SK-N-SH (cell line): Measurements from ENCODE around the gene PHLPP1. TPM values are rescaled to one million over a fixed set of nuclear protein-coding genes. Genes with fewer than 3 reads are reported as not detected.

Experiments
- CTCF ChIA-PET: fragments of 300-600, 350-600 bp; formaldehyde crosslinking; extraction: SDS; loops from one replicate; lab custom pipeline; 2021; lab: Yijun Ruan, JAX
- POLR2A ChIA-PET: fragments of 350-600 bp; sonication (Branson Sonifier 250); formaldehyde crosslinking; extraction: SDS; loops from one replicate; lab custom pipeline; 2020; ENCODE audit warnings: antibody characterized with exemption, inconsistent platforms; lab: Yijun Ruan, JAX
- DNase-seq: peaks from one replicate; pipeline ENCODE4 v3.0.0; 2012
- H2AFZ ChIP-seq: fragments of 200-600 bp; sonication (generic); 2 replicates; pipeline ENCODE4 v1.8.1; 2016; ENCODE audit warnings: antibody characterized with exemption, mild to moderate bottlenecking, low read depth
- H3F3A ChIP-seq: fragments of 200-600 bp; sonication (generic); replicated peaks from 2 replicates; pipeline ENCODE3; 2016; ENCODE audit warnings: antibody characterized with exemption, mild to moderate bottlenecking; ENCODE audit not compliant: insufficient read depth
- H3K27ac ChIP-seq, 2 experiments: fragments of 200-500 bp in 1 of 2; fragments of 200-600 bp in 1 of 2; sonication (Bioruptor generic) in 1 of 2; sonication (generic), shearing (Covaris generic) in 1 of 2; 2 replicates each; pipeline versions ENCODE4 v1.5.1 to v1.6.1; 2014 to 2016; ENCODE audit warnings: low read depth in 2 of 2, inconsistent platforms in 1 of 2, low read length in 1 of 2, mild to moderate bottlenecking in 1 of 2, mixed read lengths in 1 of 2
- H3K27me3 ChIP-seq: fragments of 200-600 bp; sonication (generic), shearing (Covaris generic); 2 replicates; pipeline ENCODE4 v1.6.1; 2016; ENCODE audit warnings: mixed run types; ENCODE audit not compliant: insufficient read depth
- H3K36me3 ChIP-seq, 2 experiments: fragments of 200-500 bp in 1 of 2; fragments of 200-600 bp in 1 of 2; sonication (Bioruptor generic) in 1 of 2; sonication (generic) in 1 of 2; replicated peaks in 1 of 2; 2 replicates each; pipeline versions ENCODE3 to v1.5.1; 2014 to 2016; ENCODE audit warnings: low read length in 1 of 2, mild to moderate bottlenecking in 1 of 2; ENCODE audit not compliant: insufficient read depth in 2 of 2, control insufficient read depth in 1 of 2
- H3K4me1 ChIP-seq, 2 experiments: fragments of 200-500 bp in 1 of 2; fragments of 200-600 bp in 1 of 2; sonication (Bioruptor generic) in 1 of 2; sonication (generic), shearing (Covaris generic) in 1 of 2; 2 replicates each; pipeline versions ENCODE4 v1.5.1 to v1.6.1; 2014 to 2016; ENCODE audit warnings: low read depth in 1 of 2, low read length in 1 of 2, mixed run types in 1 of 2; ENCODE audit not compliant: insufficient read depth in 2 of 2, control insufficient read depth in 1 of 2
- H3K4me2 ChIP-seq: fragments of 200-600 bp; sonication (generic), shearing (Covaris generic); 2 replicates; pipeline ENCODE4 v1.6.1; 2017; ENCODE audit warnings: mixed run types
- H3K4me3 ChIP-seq, 2 experiments: fragments of 200-500 bp in 1 of 2; fragments of 200-600 bp in 1 of 2; sonication (Bioruptor generic) in 1 of 2; sonication (generic), shearing (Covaris generic) in 1 of 2; 2 replicates each; pipeline versions ENCODE4 v1.5.1 to v1.8.1; 2014 to 2016; ENCODE audit warnings: low read depth in 2 of 2, inconsistent platforms in 1 of 2, low read length in 1 of 2, mild to moderate bottlenecking in 1 of 2, mixed read lengths in 1 of 2, moderate library complexity in 1 of 2
- H3K79me2 ChIP-seq: fragments of 200-600 bp; sonication (generic); 2 replicates; pipeline ENCODE4 v1.8.1; 2017; ENCODE audit warnings: mild to moderate bottlenecking; ENCODE audit not compliant: insufficient read depth
- H3K9ac ChIP-seq: fragments of 200-600 bp; sonication (generic); 2 replicates; pipeline ENCODE4 v1.6.1; 2017; ENCODE audit warnings: mixed run types
- H3K9me2 ChIP-seq: fragments of 200-600 bp; sonication (generic); 2 replicates; pipeline ENCODE4 v1.6.1; 2017; ENCODE audit warnings: mixed run types
- H3K9me3 ChIP-seq: fragments of 200-600 bp; sonication (generic); 2 replicates; pipeline ENCODE4 v1.6.1; 2017; ENCODE audit warnings: mixed run types, mild to moderate bottlenecking, moderate library complexity
- H4K20me1 ChIP-seq: fragments of 200-600 bp; sonication (generic); 2 replicates; pipeline ENCODE4 v1.6.1; 2017; ENCODE audit warnings: mild to moderate bottlenecking, mixed run types; ENCODE audit not compliant: insufficient read depth
- ELF1 ChIP-seq: IDR thresholded peaks from 2 replicates; pipeline ENCODE4 v1.4.0; 2012
- EP300 ChIP-seq, 2 experiments: IDR thresholded peaks; 2 replicates each; pipeline versions ENCODE4 v1.4.0 to v1.6.1; 2012; ENCODE audit warnings: borderline replicate concordance in 1 of 2, low read depth in 1 of 2, low read length in 1 of 2
- EZH2phosphoT487 ChIP-seq: fragments of 200-600 bp; sonication (generic); IDR thresholded peaks from 2 replicates; pipeline ENCODE4 v1.6.1; 2017; ENCODE audit warnings: low read depth, mixed run types, mild to moderate bottlenecking, antibody characterized with exemption, moderate library complexity, borderline replicate concordance
- GABPA ChIP-seq: IDR thresholded peaks from 2 replicates; pipeline ENCODE4 v1.4.0; 2012; ENCODE audit warnings: low read depth, mild to moderate bottlenecking
- GATA2 ChIP-seq: sonication (generic); formaldehyde crosslinking; IDR thresholded peaks from 2 replicates; pipeline ENCODE4 v1.5.0; 2020; ENCODE audit warnings: mild to moderate bottlenecking, missing genetic modification reagents
- MAX ChIP-seq: IDR thresholded peaks from 2 replicates; pipeline ENCODE4 v1.4.0; 2012; ENCODE audit warnings: low read depth
- NFIC ChIP-seq: IDR thresholded peaks from 2 replicates; pipeline ENCODE4 v1.4.0; 2012; ENCODE audit warnings: borderline replicate concordance
- RCOR1 ChIP-seq: fragments of 150-350 bp; IDR thresholded peaks from 2 replicates; pipeline ENCODE4 v1.6.1; 2017; ENCODE audit warnings: antibody characterized with exemption, low read length
- SMC3 ChIP-seq: IDR thresholded peaks from 2 replicates; pipeline ENCODE4 v1.6.1; 2012; ENCODE audit warnings: low read depth, low read length, improper control_type of control experiment
- TCF12 ChIP-seq: IDR thresholded peaks from 2 replicates; pipeline ENCODE4 v1.4.0; 2012
- TEAD4 ChIP-seq: IDR thresholded peaks from 2 replicates; pipeline ENCODE4 v1.4.0; 2012; ENCODE audit warnings: mild to moderate bottlenecking, borderline replicate concordance; ENCODE audit not compliant: insufficient read depth
- USF1 ChIP-seq: IDR thresholded peaks from 2 replicates; pipeline ENCODE4 v1.4.0; 2012; ENCODE audit warnings: low read depth, borderline replicate concordance
- USF2 ChIP-seq: fragments of 150-350 bp; IDR thresholded peaks from 2 replicates; pipeline ENCODE4 v1.6.1; 2017; ENCODE audit warnings: antibody characterized with exemption, low read length, low read depth, borderline replicate concordance
- WGBS: methylation state at CpG from one replicate; pipeline ENCODE4 v1.1.6; 2017; ENCODE audit warnings: low lambda C conversion rate; 5-methylcytosine and 5-hydroxymethylcytosine counted together
- polyA plus RNA-seq, 3 experiments: library from polyadenylated mRNA; depleted of rRNA; stranded (reverse); fragments of >200 nt; gene quantifications; 2 replicates each; pipeline ENCODE4 v1.2.3, GENCODE V29; 2012

PHLPP1 gene
- polyA plus RNA-seq, 1 of the 3 experiments (the other 2 are of a cell fraction), result 4.6 TPM

- Histone ChIP-seq H3K4me3 (no peak overlapping the region), H3K4me1 (no peaks in the 10 kb centered on the region), H2AFZ (no peak overlapping the region), H4K20me1 (no peaks in the 10 kb centered on the region), H3K9me2 (no peaks in the 10 kb centered on the region), H3K4me2 (no peak overlapping the region), H3F3A (no peaks in the 10 kb centered on the region), H3K79me2 (no peaks in the 10 kb centered on the region), H3K27me3 (no peaks in the 10 kb centered on the region), H3K36me3 (peaks cover 0 to under 1% of the 10 kb centered on the region in 2 experiments), H3K9ac (no peak overlapping the region), H3K9me3 (no peaks in the 10 kb centered on the region), H3K27ac (no peak overlapping the region)
- CTCF ChIA-PET, result interaction anchor here (1.0 kb wide), 1 partner anchor 11 kb away, joined by 3 read pairs; no protein-coding TSS in a partner anchor
- DNase-seq, result no peak
- POLR2A ChIA-PET, result no interaction called here
- 100% methylated on average over 1 of the region's 1 CpG for WGBS
- TF ChIP-seq TCF12, result no peak
- TF ChIP-seq MAX, result no peak
- no peak for TF ChIP-seq GATA2
- TF ChIP-seq EP300 (IDR thresholded peaks at IDR 0.05; ENCODE audit: borderline replicate concordance in 1 of 2, low read depth in 1 of 2, low read length in 1 of 2), result no peak
- no peak for TF ChIP-seq EZH2phosphoT487
- no peak for TF ChIP-seq USF1
- TF ChIP-seq SMC3, result no peak
- no peak for TF ChIP-seq TEAD4
- no peak for TF ChIP-seq RCOR1
- no peak for TF ChIP-seq ELF1
These were observed 110.0 kb downstream of the PHLPP1 start for GRCh38 chr18:62825382-62825781.

DNA sequence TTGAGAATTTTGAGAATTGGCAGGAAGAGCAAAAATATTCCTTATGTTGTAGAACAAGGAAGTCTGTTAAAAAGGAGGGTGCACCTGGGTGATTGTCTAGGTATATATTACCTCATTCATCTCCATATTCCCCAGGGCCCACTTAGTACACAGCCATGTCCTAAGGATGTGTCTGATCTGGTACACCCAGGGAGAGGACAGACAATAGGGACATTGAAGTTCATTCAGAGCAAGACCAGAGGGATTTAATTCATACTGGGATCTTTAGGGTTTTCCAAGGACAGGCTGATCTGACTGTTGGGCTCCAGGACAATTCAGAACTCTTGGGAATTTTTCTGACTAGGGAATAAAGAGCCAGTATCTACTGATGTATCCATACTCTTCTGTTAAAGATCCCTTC lies 112.1 kb downstream of the PHLPP1 start:
- H4K20me1 ChIP-seq, result no peaks in the 10 kb centered on the region
- no peak overlapping the region for H3K4me3 ChIP-seq
- no peak overlapping the region for H3K27ac ChIP-seq
- H3K4me2 ChIP-seq, result no peak overlapping the region
- H3F3A ChIP-seq, result no peaks in the 10 kb centered on the region
- H3K27me3 ChIP-seq, result no peaks in the 10 kb centered on the region
- H3K36me3 ChIP-seq, result peaks cover 0 to 7% of the 10 kb centered on the region in 2 experiments
- H3K9me2 ChIP-seq, result no peaks in the 10 kb centered on the region
- H3K4me1 ChIP-seq, result peaks cover 0 to 5% of the 10 kb centered on the region in 2 experiments; a peak in 1 of 4 replicates
- no peaks in the 10 kb centered on the region for H3K79me2 ChIP-seq
- DNase-seq, result no peak
- H2AFZ ChIP-seq, result no peak overlapping the region
- H3K9me3 ChIP-seq, result no peaks in the 10 kb centered on the region
- ChIA-PET CTCF (interaction anchor here (0.7 kb wide), 1 partner anchor 11 kb away, joined by 3 read pairs; no protein-coding TSS in a partner anchor), POLR2A (no interaction called here)
- TF ChIP-seq GABPA (no peak), NFIC (no peak), USF2 (no peak), ELF1 (no peak), EP300 (IDR thresholded peaks at IDR 0.05; ENCODE audit: borderline replicate concordance in 1 of 2, low read depth in 1 of 2, low read length in 1 of 2) (no peak)
- no peak overlapping the region for H3K9ac ChIP-seq
